ENCODE results near the gene INAFM1.
"Not testable (repeated sequence)": the region's sequence is repeated elsewhere in the genome, so short reads cannot be mapped to it uniquely, and the experiment has no call there.

The INAFM1 gene

DNA sequence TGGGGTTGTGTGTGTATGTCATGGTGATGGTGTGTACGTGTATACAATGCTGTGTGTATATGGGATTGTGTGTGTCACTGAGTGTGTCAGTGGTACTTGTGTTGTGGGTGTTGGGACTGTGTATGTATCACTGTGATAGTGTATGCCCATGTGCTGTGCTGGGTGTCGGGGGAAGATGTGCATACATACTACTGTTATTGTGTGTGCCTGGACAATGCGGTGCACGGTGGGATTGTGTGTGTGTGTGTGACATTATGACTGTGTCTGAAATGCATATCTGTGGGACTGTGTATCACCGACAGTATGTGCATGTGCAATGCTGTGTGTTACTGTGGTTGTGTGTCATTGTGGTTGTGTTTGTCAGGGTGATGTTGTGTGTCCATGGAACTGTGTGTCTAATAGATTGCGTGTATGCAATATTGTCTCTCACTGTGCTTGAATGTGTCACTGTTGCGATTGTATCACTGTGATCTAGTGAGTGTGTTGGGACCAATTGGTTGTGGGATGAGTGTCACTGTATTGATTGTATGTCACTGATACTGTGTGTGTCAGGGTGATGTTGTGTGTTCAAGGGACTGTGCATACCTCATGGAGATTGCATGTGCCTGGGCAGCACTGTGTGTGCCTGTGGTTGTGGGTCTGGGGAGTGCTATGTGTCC, 32.6 kb upstream of the INAFM1 start:
- no peak for DNase-seq

GRCh38 chr19:47243364-47243775, 31.3 kb upstream of the INAFM1 start:
- DNase-seq: no peak

DNA sequence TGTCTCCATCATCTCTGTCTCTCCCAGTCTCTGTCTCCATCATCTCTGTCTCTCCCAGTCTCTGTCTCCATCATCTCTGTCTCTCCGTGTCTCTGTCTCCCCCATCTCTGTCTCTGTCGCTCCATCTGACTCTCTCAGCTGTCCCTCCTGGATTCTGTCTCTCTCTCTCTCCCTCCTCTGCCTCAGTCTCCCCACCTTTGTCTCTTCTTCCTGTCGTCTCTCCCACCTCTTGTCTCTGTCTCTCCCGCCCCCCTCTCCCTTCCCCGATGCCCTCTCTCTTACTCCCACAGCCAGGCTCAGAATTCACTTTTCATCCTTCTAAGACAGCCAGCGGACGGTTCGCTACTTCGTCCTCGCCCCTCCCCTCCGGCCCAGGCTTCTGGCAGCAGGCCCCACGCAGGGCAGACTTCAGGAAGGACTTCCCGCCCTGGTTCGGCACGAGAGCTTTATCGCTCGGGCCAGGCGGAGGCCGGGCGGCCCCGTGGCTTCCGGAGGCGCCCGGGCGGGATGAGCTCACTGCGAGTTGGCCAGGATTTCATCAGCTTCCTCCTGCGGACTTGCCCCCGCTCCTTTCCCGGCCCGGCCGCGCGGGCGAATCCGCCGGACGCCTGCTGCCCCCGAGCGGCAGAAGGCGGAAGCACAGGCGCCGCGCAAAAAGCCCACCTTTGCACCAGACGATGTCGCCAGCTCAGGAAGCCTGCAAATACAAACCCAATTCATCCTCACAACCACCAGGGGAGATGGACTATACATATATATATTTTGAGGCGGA, 30.7 kb upstream of the INAFM1 start:
- peak; percentile 90 for DNase-seq

GRCh38 chr19:47247308-47247990, 27.2 kb upstream of the INAFM1 start:
- peak; percentile 81 for DNase-seq

- DNase-seq: not testable (repeated sequence)
Observed at GRCh38 chr19:47253016-47253415, 21.7 kb upstream of the INAFM1 start.

DNA sequence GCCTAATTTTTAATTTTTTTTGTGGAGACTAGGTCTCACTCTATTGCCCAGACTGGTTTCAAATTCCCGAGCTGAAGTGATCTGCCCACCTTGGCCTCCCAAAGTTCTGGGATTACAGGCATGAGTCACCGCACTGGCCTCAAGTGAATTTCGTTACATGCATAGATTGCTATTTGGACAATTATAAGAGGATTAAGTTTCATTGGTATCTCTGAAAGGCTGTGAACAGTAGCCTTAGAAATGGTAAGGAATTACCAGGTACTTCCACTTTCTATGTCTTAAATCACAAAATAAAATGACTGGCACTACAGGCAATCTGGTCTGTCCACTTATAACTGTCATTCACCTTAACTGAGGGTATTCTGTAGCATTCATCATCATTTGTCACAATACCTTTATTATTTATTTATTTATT, 21.2 kb upstream of the INAFM1 start:
- DNase-seq: no peak

DNA sequence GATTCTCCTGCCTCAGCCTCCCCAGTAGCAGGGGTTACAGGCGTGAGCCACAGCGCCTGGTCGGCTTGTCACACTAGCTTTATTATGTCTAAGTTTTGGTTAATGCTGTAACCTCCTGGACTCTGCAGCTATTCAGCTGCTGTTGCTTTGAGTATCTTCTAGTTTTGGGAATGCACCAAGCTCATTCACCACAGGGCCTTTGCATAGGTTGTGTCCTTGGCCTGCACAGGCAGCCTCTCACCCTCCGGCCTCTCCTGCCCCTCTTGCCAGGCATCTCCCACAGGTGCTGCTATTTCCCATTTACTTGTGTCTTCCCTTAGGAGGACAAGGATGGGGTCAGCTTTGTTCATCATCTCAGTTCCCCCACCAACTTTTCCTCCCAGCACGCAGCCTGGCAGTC, 20.7 kb upstream of the INAFM1 start:
- DNase-seq: no peak

GRCh38 chr19:47255879-47256692, 18.6 kb upstream of the INAFM1 start, which contains the start of gene CCDC9:
Gene CCDC9 (plus strand): TSS chr19:47256525. CDS start chr19:47258401, 1,876 bp downstream.
- peak; percentile 90 for DNase-seq

DNA sequence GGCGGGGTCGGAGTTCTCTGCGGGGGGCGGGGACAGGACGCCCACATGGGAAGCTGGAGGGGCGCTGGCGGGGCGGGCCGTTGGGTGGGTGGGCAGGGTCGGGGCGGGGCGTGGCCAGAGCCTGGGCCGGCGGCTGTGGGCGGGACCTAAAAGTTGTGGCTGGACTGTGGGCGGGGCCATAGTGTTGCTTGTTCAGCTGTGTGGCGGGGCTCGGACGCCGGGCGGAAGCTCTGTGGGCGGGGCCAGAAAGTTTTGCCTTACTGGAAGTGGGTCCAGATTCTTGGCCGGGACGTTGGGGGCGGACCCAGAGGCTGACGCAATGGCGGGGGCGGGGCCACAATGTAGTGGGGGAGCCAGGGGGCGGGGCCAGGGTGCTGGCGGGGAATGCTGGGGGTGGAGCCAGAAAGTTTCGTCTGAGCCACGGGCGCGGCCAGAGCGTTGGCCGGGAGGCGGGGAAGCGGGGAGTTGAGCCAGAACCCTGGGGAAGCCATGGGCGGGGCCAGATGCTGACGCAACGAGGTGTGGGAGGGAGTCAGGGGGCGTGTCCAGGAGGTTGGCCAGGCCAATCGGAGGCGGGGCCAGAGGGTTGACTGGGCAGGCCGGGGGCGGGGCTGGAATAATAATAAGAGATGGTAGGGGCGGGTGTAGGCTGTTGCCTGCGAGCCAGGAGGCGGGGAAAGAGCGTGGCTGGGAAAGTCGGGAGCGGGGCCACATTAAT, 17.8 kb upstream of the INAFM1 start:
- DNase-seq: peak; percentile 99

DNA sequence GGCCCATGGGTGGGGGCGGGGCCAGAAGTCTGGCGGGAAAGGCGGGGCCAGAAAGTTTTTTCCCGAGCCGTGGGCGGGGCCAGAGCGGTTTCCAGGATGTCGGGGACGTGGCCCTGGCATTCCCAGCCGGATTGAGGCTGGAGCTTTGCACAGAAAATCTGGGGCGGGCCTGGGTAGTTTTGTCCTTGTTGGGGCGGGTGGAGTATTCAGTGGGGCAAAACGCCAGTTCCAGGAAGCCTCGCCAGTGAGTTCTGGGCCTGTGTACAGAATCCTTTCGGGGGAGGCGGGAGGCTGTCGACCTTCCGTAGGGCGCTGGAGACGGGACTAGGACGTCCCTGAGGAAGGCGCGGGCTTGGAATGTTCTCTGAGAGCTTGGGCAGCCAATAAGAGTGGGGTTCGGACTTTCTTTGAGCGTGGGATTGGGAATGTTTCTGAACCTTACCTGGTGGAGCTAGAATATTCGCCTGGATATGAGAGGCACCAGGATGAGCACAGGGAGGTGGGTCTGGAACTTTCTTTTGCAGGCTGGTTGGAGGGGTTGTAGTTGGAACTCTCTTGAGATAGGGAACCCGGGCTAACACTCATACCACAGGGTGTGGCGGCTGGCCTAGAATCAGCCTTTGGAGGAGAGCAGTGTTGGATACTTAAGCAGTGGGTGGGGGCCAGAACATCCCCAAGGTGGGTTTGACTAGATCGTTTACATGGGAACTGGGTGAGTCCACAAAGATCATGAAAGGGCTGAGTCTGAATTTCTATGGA, 17.1 kb upstream of the INAFM1 start:
- DNase-seq: no peak

GRCh38 chr19:47258434-47258833, 16.3 kb upstream of the INAFM1 start:
- DNase-seq: no peak

DNA sequence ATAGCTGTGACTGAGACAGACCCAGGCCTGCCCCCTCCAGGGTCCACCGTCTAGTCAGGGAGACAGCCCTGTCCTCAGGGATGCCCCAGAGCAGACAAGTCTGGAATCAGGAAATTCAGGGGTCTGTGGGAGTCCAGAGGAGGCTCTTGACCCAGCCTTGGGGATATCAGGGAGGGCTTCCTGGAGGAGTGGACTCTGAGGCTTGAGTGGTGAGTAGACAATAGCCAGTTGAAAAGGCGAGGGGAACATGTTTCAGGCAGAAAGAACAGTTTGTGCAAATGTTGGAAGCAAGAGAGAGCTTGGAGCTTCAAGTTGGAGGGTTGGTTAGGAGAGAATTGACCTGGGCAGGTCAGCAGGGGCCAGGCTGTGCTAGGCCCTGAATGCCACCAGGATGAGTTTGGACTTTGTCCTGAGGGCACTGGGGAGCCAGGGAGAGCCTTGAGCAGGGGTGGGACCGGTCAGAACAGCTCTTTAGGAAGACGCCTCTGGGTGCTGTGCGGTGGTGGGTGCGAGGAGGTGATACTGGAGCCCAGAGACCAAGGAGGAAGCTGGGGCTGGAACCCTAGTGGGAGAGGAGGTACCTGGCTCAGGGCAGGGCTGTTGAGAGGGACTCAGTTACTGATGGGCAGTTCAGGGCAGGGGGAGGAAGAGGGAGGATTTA, 15.7 kb upstream of the INAFM1 start:
- DNase-seq: no peak

DNA sequence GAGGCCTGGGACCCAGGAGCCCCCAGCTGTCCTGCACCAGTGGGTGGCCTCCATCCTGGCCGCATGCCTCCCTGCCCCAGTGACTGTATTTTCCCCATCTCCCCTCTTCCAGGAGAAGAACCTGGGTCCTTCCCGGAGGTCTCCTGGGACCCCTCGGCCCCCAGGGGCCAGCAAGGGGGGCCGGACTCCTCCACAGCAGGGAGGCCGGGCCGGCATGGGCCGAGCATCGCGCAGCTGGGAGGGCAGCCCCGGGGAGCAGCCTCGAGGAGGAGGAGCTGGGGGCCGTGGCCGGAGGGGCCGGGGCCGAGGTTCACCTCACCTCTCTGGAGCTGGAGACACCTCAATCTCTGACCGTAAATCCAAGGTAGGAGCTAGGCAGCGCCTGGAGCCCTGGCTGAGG, 14.2 kb upstream of the INAFM1 start:
- DNase-seq: no peak

DNA sequence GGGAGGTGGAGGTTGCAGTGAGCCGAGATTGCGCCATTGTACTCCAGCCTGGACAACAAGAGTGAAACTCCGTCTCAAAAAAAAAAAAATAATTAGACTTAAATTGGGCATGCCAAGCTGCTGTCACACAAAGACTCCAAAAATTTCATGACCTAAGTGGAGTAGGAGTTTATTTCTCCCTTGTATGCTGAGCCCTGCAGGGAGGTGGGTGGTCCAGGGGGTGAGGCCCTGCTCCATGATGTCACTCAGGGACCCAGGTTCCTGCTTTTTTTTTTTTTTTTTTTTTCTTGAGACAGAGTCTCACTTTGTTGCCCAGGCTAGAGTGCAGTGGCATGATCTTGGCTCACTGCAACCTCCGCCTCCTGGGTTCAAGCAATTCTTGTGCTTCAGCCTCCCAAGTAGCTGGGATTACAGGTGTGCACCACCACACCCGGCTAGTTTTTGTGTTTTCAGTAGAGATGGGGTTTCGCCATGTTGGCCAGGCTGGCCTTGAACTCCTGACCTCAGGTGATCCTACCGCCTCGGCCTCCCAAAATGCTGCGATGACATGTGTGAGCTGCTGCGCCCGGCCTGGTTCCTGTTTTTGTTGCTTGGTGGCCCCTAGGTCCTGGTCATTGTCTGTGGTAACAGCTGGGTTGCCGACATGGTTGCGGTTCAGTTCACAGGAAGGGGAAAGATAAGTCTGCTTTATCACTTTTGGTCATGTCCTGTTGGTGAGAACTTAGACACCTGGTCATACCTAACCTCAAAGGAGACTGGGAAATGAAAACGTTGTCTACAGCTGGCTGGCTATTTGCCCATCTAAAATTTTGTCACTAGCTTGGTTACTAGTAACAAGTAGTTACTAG, 12.5 kb upstream of the INAFM1 start:
- DNase-seq: not testable (repeated sequence)

GRCh38 chr19:47264629-47265028, 10.1 kb upstream of the INAFM1 start:
- no peak for DNase-seq

DNA sequence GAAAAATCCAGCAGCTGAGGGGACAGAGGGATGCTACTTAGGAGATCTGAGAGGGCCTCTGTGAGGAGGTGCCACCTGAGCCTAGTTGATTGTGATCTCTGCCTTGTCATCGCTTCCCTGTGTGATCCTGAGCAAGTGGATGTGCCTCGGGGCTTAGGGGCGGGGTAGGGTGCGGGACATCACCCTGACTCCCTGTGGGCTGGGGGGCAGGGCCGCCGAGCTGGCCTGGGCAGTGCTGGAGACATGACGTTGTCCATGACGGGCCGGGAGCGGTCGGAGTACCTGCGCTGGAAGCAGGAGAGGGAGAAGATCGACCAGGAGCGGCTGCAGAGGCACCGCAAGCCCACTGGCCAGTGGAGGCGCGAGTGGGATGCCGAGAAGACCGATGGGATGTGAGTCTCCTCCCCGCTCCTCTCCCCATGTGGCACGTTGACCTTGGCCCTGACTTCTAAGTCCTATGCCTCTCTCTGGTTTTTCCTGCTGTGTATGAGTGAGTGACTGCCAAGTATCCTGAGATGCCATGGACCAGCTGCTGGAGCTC, 8.2 kb upstream of the INAFM1 start:
- DNase-seq: no peak

GRCh38 chr19:47267350-47267759, 7.3 kb upstream of the INAFM1 start:
- no peak for DNase-seq

- DNase-seq: no peak
Observed at GRCh38 chr19:47268028-47268427, 6.7 kb upstream of the INAFM1 start.

- no peak for DNase-seq
Observed at GRCh38 chr19:47269596-47269995, 5.1 kb upstream of the INAFM1 start.

- DNase-seq: no peak
Observed at GRCh38 chr19:47270408-47270807, 4.3 kb upstream of the INAFM1 start.
